Measurements from ENCODE around the gene ZNF81.
"Not testable (repeated sequence)": the region's sequence is repeated elsewhere in the genome, so short reads cannot be mapped to it uniquely, and the experiment has no call there.

Gene ZNF81

DNA sequence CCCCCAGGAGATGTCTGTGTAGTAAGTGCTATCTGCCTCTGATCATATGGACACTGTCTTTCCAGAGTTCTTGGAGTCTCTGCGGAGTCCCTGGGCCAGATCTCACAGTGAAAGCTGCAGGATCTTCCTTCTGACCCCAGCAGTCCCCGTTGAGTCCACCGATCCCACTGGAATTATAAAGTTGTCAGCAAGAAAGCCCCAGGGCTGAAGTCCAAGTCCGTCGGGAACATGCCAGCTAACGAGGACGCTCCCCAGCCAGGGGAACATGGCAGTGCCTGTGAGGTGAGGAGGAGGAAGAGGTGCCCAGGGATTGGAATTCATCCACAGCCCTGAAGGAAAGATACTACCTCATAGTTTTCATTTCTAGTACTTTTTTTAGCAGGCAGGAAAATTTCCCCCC is 9.3 kb downstream of the ZNF81 start:
- no peak for DNase-seq

- DNase-seq: no peak
These were observed 13.1 kb downstream of the ZNF81 start for GRCh38 chrX:47849778-47850177.

GRCh38 chrX:47850389-47850788 is 13.7 kb downstream of the ZNF81 start:
- DNase-seq: not testable (repeated sequence)

DNA sequence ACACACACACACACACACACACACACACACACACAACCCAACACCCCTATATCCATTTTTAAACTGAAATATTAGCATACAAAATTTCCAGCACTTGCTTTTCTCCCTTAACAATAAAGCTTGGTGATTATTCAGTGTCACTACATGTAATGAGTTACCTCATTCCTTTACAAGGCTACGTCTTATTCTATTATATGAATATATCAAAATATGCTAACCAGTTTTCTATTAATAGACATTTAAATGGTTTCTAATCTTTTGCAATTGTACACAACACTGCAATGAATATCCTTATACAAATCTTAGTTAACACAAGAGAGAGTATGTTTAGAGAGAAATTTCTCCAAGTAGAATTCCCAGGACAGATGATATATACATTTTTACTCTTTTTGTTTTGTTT is 14.2 kb downstream of the ZNF81 start:
- no peak for DNase-seq

DNA sequence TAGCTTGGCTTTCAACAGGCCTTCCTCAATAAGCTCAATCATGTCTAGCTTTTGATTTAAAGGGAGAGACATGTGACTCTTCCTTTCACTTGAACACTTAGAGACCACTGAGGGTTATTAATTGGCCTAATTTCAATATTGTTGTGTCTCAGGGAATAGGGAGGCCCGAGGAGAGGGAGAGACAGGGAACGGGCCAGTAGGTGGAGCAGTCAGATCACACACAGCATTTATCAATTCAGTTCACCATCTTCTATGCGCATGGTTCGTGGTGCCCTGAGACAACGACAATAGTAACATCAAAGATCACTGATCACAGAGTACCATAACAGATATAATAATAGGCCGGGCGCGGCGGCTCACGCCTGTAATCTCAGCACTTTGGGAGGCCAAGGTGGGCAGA is 17.8 kb downstream of the ZNF81 start:
- no peak for DNase-seq

DNA sequence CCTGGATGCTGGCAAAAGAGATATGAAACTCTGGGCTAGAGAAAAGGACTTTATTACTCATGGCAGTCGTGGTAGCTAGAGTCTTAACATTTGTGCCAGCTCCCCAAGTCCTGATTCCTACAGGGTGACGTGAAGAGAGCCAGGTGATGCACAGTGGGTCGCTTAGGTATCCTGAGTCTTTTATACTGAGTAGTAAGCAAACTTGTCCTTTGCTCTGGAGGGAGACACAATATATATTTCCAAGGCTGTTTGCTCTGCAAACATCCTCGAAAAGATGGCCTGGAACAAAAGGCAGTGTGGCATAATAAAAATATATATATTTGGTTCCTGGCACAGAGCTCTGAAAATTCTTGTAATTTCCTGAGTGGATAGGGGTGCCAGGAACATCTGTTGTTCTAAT is 23.0 kb downstream of the ZNF81 start:
- DNase-seq: no peak

GRCh38 chrX:47862680-47863079 is 26.0 kb downstream of the ZNF81 start:
- DNase-seq: no peak

DNA sequence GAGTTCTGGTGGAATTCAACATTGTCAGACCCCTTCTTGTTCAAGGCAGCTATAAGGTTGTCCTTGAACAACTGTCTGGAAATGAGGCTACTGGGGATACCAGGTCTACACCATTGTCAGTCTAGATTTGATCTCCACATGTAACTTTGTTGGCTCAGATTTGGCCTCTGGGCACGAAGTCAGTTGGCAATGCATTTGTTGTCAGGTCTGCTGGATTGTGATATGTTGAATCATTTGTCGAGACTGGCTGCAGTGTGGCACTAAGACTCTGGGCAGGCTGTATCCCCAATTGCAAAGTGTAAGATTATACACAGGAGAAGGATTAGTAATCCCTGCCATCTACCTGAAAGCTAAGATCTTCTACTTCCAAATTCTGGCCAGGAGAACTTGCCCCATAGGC is 26.5 kb downstream of the ZNF81 start:
- no peak for DNase-seq

GRCh38 chrX:47864300-47864699 is 27.6 kb downstream of the ZNF81 start:
- no peak for DNase-seq

GRCh38 chrX:47864785-47865184 is 28.1 kb downstream of the ZNF81 start:
- DNase-seq: no peak

DNA sequence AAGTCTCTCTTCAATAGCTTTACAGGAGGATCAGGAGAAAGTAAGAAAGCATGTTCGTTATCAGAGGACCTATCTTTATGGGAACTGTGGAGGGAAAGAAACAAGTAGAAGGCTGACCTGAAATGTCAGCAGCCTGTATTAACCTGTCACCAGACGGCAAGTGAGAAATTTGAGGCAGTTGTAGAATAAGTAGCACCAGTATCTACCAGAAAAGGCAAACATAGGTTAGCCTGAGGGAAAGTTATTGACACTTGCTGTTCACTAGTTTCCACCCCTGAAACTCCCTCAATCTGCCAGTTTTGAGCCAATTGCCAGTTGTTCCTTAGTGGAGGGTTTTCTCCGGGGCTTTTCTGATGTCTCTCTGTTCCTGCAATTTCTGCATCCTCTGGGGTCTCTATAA is 36.4 kb downstream of the ZNF81 start:
- DNase-seq: no peak

DNA sequence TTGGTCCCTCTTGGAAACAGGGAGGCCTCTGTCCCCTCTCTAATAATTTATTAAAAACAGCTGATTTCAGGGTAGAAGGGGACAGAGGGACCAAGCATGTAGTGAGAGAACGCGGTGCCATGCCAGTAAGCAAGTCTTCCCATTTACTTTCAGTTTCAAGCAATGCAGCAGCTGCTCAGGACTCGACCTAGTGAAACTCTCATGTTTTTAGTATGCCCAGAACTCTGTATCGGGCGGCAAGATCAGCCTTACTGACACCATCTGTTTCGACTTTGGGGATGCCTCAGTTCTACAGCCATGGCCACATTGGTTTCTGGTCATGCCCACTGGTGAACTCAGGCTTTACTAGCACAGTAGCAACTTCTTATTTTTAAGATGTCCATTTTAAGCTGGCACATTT is 40.6 kb downstream of the ZNF81 start:
- DNase-seq: no peak

DNA sequence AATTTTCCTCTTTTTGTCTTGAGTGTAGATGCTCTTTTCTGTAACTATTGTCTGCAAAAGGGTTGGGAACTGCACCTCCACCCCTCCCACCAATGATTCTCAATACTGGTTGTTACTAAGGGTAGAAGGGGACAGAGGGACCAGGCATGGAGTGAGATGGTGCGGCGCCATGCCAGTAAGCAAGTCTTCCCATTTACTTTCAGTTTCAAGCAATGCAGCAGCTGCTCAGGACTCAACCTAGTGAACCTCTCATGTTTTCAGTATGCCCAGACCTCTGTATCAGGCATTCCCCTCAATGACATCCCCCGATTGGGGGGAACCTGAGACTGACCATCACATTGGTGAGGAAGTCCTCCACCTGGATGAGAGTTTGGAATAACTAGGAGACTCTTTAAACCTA is 41.5 kb downstream of the ZNF81 start:
- DNase-seq: no peak

- DNase-seq: no peak
These were observed 42.8 kb downstream of the ZNF81 start for GRCh38 chrX:47879463-47879862.

GRCh38 chrX:47880927-47881326 is 44.2 kb downstream of the ZNF81 start:
- no peak for DNase-seq

DNA sequence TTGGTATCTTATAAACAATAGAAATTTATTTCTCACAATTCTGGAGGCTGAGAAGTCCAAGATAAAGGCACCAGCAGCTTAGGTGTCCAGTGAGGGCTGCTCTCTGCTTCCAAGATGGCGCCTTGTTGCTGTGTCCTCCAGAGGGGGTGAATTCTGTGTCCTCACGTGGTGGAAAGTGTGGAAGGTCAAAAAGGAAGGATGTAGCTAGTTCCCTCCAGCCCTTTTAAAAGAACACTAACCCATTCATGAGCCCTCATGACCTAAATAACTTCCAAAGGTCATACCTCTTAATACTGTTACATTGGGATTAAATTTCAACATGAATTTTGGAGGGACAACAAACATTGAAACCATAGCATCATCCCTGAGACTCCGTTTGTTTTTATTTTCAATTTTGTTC is 48.8 kb downstream of the ZNF81 start:
- DNase-seq: no peak

- DNase-seq: no peak
These were observed 61.3 kb downstream of the ZNF81 start for GRCh38 chrX:47898024-47898423.

DNA sequence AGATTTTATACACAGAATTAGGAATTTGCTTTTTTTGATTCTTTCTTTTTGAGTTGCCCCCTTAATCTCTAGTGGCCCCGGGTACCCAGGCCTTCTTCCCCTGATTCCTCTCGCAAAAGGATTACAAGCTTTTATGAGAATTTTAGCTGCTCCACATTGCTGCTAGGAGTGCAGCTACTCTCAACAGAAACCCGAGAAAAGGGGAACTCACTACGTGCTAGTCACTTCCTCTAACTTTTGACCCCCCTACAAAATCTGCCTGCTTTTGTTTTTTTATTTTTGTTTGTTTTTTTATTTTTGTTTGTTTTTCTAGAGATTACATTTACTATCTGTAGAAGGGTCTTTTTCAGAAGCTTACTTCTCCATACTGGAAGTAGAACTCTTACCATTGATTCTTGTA is 64.1 kb downstream of the ZNF81 start:
- no peak for DNase-seq

- DNase-seq: no peak
These were observed 65.5 kb downstream of the ZNF81 start for GRCh38 chrX:47902161-47902560.

DNA sequence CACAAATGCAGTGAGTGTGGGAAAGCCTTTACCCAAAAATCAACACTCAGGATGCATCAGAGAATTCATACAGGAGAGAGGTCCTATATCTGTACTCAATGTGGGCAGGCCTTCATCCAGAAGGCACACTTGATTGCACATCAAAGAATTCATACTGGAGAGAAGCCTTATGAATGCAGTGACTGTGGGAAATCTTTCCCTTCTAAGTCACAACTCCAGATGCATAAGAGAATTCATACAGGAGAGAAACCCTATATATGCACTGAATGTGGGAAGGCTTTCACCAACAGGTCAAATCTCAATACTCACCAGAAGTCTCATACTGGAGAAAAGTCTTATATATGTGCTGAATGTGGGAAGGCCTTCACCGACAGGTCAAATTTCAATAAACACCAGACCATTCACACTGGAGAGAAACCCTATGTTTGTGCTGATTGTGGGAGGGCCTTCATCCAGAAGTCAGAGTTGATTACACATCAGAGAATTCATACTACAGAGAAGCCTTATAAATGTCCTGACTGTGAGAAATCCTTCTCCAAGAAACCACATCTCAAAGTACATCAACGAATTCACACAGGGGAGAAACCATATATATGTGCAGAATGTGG is 79.3 kb downstream of the ZNF81 start:
- no peak for DNase-seq

DNA sequence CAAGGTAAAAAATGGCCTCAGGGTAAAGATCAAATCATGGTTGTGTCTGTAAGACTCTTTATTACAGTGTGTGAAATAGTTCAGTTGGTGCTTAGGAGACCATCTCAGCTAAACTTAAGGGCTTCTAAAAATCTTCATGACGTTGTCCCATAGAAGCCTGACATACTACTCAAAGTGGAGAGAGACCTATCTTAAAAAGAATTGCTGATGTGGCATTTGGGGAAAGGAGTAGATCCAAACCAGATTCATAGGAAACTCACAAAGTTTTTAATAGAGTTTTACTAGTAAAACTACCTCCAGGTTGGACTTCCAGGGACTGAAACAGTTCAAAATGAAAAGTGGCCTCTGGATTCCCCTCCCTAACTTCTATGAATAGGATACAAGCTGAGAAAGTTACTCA is 81.6 kb downstream of the ZNF81 start:
- no peak for DNase-seq

DNA sequence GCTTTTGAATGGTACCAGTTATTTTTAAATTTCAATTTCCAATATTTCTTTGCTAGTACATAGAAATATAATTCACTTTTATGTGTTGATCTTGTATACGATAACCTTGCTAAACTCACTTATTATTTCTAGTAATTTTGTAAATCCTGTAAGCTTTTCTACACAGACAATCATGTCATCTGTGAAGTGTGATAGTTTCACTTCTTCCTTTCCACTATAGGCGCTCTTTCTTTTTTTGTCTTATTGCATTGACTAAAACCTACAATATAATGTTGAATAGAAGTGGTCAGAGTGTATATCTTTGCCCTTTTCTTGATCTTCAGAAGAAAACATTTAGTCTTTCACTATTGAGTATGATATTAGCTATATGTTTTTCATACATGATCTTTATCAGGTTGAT is 90.5 kb downstream of the ZNF81 start:
- no peak for DNase-seq

DNA sequence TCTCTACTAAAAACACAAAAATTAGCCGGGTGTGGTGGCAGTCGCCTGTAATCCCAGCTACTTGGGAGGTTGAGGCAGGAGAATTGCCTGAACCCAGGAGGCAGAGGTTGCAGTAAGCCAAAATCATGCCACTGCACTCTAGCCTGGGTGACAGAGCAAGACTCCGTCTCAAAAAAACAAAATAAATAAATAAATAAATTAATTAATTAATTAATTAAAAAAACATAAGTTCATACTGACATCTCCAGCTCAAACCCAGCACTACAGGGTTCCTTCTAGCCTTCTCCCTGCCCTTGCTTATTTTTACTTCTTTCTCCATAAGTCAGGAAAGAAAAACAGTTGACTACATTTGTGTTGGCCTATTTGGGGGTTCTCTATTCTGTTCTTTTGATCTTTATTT is 95.3 kb downstream of the ZNF81 start:
- not testable (repeated sequence) for DNase-seq

DNA sequence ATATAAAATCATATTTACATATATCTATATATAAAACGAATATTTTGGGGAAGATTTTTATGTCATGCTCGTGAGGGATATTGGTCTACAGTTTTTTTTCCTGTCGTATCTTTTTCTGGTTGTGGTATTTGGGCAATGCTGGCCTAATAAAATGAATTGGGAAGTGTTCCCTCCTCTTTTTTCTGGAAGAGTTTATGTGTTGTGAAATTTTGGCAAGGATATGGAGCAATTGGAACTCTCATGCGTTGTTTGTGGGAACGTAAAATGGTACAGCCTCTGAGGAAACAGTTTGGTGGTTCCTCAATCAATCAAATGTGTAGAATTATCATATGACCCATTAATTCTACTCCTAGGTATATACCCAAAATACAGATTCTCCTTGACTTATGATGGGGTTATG is 97.2 kb downstream of the ZNF81 start:
- DNase-seq: no peak

DNA sequence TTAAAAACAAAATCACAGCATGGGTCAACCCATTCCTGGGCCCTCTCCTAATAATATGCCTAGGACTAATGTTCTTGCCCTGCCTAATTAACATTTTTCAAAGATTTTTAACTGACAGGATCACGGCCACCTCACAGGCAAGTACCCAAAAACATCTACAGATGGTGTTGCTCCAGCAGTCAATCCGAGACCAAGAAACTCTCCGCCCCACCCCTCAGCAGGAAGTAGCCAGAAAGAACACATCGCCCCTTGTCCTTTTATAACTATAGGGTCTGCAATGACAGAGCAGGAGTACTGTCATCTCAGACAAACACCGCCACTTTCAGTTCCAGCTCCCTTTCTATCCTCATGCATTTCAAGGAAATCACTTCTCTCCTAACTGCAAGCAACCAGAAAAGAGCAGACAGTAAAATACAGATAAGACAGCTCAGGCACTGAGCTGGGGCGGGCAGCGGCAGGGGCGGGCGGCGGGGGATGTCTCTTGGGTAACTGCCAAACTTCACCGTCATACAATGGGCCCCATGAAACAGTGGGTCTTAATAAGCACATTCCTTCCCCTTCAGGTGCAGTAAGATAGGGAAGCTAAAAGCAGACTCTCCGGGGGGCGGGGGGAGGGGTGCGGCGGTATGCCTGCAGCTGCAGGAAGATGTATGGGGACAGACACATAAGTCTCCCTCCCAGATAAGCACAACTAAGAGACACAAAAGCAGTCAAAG is 99.7 kb downstream of the ZNF81 start:
- DNase-seq: no peak

All from NCI-H1694 treated with DMSO at 0.1 percent for 48 hours (cell line).